Activated T-cell treated with anti-CD3 and anti-CD28 coated beads, Interleukin-2, amount 50 U/mL, for 4 hours (primary cell): ENCODE measurements around the gene ARHGAP8. TPM values are rescaled to one million over a fixed set of nuclear protein-coding genes. Genes with fewer than 3 reads are reported as not detected.
"Not testable (repeated sequence)": the region's sequence is repeated elsewhere in the genome, so short reads cannot be mapped to it uniquely, and the experiment has no call there.

Experiments used
- ATAC-seq, 2 donors: fragments of 200-7000 bp; cut with Tn5 transposase; one replicate each; pipeline ENCODE4 v1.10.0; 2021
- DNase-seq: peaks from one replicate; pipeline ENCODE4 v3.0.0-alpha.2; 2020
- H3K27me3 Mint-ChIP-seq: one replicate; pipeline ENCODE4 v1.8.0; 2021; ENCODE audit warnings: low read depth, mixed read lengths
- H3K36me3 Mint-ChIP-seq: one replicate; pipeline ENCODE4 v1.8.0; 2022; ENCODE audit warnings: mixed read lengths; ENCODE audit not compliant: insufficient read depth
- H3K4me1 Mint-ChIP-seq: one replicate; pipeline ENCODE4 v1.8.0; 2021; ENCODE audit warnings: low read depth, mixed read lengths
- H3K4me3 Mint-ChIP-seq: one replicate; pipeline ENCODE4 v1.8.0; 2021; ENCODE audit warnings: mild to moderate bottlenecking, moderate library complexity, mixed read lengths
- H3K9me3 Mint-ChIP-seq: one replicate; pipeline ENCODE4 v1.8.0; 2021; ENCODE audit warnings: mixed read lengths
- total RNA-seq, 3 donors: library from RNA; stranded (reverse); gene quantifications; one replicate each; pipeline ENCODE4 v1.2.1, GENCODE V29; 2021

The ARHGAP8 gene
- total RNA-seq, 3 donors from 2014 or later: 0.53 to 2.0 (median 1.0) TPM

DNA sequence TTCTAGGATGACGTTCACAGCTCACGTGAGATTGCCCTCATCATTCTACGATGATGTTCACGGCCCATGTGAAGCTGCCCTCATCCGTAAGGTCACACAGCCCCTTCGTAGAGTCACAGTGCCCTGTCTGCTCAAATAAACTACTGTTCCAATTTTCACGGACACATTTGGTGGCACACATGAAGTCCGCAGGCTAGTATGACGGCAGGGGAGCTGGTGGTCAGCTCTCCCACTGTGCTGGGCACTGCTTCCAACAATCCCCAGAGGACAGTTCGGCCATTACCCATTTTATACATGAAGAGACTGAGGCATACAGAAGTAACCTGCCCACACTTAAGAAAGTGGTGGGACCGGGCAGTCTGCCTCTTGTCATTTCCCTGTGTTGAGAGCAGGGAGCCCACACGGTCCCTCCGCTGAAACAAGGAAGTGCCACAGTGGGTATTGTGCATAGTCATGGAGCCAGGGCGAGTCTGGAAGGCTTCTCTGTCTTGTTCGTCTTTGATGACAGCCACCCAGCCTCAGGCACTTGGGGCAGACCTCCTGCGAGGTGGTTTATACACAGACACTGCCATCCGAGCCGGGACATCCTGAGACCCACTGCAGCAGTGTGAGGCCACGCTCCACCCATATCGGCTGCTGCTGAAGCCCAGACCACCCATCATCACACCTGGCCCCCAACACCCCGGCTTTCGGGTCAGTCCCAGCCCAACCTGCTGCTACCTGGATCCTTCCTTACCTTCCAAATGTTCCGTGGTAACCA lies 143.1 kb downstream of the ARHGAP8 start:
- no peaks in the 10 kb centered on the region for H3K36me3 Mint-ChIP-seq
- H3K4me3 Mint-ChIP-seq: no peak overlapping the region
- H3K4me1 Mint-ChIP-seq: no peaks in the 10 kb centered on the region
- H3K27me3 Mint-ChIP-seq: peaks cover 5% of the 10 kb centered on the region
- DNase-seq (no peak), ATAC-seq (no peak)
- H3K9me3 Mint-ChIP-seq: no peaks in the 10 kb centered on the region

DNA sequence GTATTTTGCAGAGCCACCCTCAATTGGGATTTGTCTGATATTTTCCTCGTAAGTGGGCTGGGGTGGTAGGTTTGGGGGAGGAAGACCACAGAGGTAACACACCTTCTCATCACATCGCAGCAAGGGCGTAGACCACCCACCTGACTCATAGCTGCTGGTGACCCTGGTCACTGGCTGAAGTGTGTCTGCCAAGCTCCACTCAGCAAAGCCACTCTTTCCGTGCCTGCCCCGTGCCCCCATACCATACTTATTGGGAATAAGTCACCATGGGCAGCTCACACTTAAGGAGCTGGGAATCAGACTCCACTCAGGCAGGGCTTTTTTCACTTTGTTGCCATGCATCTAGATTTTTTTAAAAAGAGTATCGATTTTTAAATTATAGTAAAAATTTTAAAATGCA lies 145.9 kb downstream of the ARHGAP8 start:
- no peak overlapping the region for H3K4me3 Mint-ChIP-seq
- peaks cover 6% of the 10 kb centered on the region for H3K27me3 Mint-ChIP-seq
- no peaks in the 10 kb centered on the region for H3K36me3 Mint-ChIP-seq
- DNase-seq (no peak), ATAC-seq (no peak)
- H3K4me1 Mint-ChIP-seq: no peaks in the 10 kb centered on the region
- peaks cover 4% of the 10 kb centered on the region for H3K9me3 Mint-ChIP-seq

GRCh38 chr22:44901301-44901700 lies 148.9 kb downstream of the ARHGAP8 start:
- Mint-ChIP-seq H3K4me1 (no peaks in the 10 kb centered on the region), H3K27me3 (peaks cover 16% of the 10 kb centered on the region), H3K36me3 (no peaks in the 10 kb centered on the region), H3K9me3 (peaks cover 4% of the 10 kb centered on the region), H3K4me3 (no peak overlapping the region)
- ATAC-seq (no peak), DNase-seq (no peak)

DNA sequence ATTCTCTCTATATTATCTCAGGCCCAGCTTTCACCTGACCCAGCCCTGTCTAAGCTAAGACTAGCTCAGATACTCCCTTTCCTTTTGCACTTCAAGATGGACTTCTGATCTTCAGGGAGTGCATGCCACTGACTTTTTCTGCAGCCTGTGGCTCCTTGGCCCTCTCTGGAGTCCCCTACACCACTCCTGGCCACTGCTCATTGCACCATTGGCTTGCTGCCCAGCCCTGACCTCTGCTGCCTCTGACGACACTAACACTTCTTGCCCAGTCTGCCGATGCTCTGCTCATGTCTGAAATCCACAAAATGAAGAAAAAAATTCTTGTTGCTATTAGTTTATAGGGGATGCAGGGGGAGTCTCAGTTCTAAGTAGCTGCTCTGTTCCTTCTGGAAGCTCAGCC lies 150.8 kb downstream of the ARHGAP8 start:
- not testable (repeated sequence) for H3K36me3 Mint-ChIP-seq, DNase-seq, H3K9me3 Mint-ChIP-seq, H3K4me1 Mint-ChIP-seq, H3K4me3 Mint-ChIP-seq, ATAC-seq
- peaks cover 21% of the 10 kb centered on the region for H3K27me3 Mint-ChIP-seq

DNA sequence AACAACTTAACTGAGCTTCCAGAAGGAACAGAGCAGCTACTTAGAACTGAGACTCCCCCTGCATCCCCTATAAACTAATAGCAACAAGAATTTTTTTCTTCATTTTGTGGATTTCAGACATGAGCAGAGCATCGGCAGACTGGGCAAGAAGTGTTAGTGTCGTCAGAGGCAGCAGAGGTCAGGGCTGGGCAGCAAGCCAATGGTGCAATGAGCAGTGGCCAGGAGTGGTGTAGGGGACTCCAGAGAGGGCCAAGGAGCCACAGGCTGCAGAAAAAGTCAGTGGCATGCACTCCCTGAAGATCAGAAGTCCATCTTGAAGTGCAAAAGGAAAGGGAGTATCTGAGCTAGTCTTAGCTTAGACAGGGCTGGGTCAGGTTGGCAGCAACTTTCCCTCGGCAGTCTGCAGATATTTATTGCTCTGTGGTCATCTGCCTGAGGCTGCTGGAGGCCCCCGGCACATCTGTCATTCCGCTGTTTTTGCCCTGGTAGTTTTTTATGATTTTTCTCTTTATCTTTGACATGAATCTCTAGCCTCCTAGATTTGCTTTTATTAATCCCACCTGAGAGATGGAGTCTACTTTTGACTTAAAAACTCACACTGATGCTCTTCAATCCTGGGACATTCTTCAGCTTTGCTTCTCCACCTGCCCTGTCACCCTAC lies 152.2 kb downstream of the ARHGAP8 start:
- H3K4me1 Mint-ChIP-seq, H3K36me3 Mint-ChIP-seq, H3K9me3 Mint-ChIP-seq, ATAC-seq, H3K4me3 Mint-ChIP-seq, DNase-seq: not testable (repeated sequence)
- H3K27me3 Mint-ChIP-seq: peaks cover 24% of the 10 kb centered on the region

DNA sequence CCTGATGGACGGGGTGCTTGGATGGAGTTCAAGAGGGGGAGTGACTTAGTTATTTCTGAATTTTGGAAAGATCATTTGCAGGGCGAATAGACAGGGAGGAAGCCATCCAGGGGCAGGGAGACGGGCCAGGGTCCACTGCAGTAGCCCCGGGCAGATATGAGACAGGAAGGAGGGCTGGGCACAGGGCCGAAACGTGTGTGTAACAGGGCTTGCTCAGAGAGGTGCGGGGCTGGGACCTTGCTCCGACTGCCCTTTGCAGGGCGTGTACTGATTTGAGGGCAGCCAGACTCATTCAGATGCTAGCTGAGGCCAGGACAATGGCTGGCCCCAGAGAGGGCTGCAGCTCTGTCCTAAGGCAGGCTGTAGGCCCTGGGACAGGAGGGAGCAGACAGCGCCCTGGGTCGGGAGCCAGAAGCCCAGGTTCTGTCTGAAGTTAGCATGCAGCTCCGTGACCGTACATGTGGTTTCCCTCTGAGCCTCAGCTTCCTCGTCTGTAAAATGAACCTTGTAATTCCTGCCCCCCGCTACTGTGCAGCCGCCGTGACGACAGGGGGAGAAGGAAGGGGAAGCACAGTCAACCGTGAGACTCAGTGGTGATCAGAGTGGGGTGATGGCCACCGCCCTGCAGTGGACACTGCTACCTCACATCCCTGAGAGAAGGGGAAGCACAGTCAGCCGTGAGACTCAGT lies 154.0 kb downstream of the ARHGAP8 start:
- ATAC-seq (no peak), DNase-seq (no peak)
- Mint-ChIP-seq H3K9me3 (peaks cover 5% of the 10 kb centered on the region), H3K4me3 (no peak overlapping the region), H3K36me3 (no peaks in the 10 kb centered on the region), H3K4me1 (no peaks in the 10 kb centered on the region), H3K27me3 (peaks cover 21% of the 10 kb centered on the region)

DNA sequence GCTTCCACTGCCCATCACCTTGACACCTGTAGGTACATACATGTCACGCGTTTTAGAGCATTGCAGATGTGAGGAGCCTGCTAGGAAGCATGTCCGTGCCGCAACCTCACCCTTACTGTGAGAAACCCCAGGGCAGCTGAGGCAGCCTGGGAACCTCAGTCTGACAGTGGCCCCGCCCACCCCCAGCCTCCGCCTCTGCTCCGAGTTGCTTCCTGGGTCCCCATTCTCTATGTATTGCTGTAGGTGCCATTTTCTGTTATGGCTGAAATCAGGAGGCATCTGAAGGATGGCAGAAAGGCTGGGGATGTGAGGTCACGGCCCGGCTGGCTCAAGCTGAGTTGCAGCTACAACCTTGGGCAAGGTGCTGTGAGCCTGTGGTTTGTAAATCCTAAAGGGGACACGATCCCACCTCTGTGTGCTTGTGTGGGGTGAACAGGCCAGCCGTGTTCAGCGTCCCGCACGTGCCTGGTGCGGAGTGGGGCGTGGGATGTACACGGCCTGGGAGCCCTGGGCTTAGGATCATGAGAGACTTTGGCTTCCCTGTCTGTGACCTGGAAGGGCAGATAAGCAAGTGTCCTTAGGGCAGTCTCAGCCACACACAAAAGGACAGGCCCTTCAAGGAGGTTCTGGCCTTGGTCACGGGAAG lies 154.7 kb downstream of the ARHGAP8 start:
- no peak for DNase-seq
- H3K36me3 Mint-ChIP-seq: no peaks in the 10 kb centered on the region
- H3K4me1 Mint-ChIP-seq: no peaks in the 10 kb centered on the region
- H3K9me3 Mint-ChIP-seq: peaks cover 5% of the 10 kb centered on the region
- peaks cover 21% of the 10 kb centered on the region for H3K27me3 Mint-ChIP-seq
- no peak for ATAC-seq
- no peak overlapping the region for H3K4me3 Mint-ChIP-seq

GRCh38 chr22:44907765-44908737 lies 155.7 kb downstream of the ARHGAP8 start:
- H3K9me3 Mint-ChIP-seq: peaks cover 5% of the 10 kb centered on the region
- ATAC-seq (no peak), DNase-seq (no peak)
- no peaks in the 10 kb centered on the region for H3K4me1 Mint-ChIP-seq
- no peaks in the 10 kb centered on the region for H3K36me3 Mint-ChIP-seq
- peaks cover 24% of the 10 kb centered on the region for H3K27me3 Mint-ChIP-seq
- no peak overlapping the region for H3K4me3 Mint-ChIP-seq

GRCh38 chr22:44909241-44909640 lies 156.9 kb downstream of the ARHGAP8 start:
- no peak for DNase-seq
- H3K4me3 Mint-ChIP-seq: no peak overlapping the region
- H3K9me3 Mint-ChIP-seq: peaks cover 5% of the 10 kb centered on the region
- H3K27me3 Mint-ChIP-seq: peaks cover 21% of the 10 kb centered on the region
- no peaks in the 10 kb centered on the region for H3K4me1 Mint-ChIP-seq
- no peak for ATAC-seq
- no peaks in the 10 kb centered on the region for H3K36me3 Mint-ChIP-seq

Other genes starting within 250 kb of the ARHGAP8 start
- 10 to 100 TPM; 30.4 to 41.1 (median 33.0) TPM for gene PRR5, start 50.4 kb upstream of the ARHGAP8 start, total RNA-seq